HepG2 (cell line): ENCODE data around the gene NSMCE4A. TPM values are rescaled to one million over a fixed set of nuclear protein-coding genes. Genes with fewer than 3 reads are reported as not detected.

Source experiments
- ATAC-seq: fragments of 200-7000 bp; cut with Tn5 transposase; 3 replicates; pipeline ENCODE4 v1.9.1; 2020; ENCODE audit warnings: mild to moderate bottlenecking, moderate library complexity
- BruUV-seq: library from RNA; stranded (reverse); fragments of 400-500 nt; replicated peaks from 2 replicates; lab custom pipeline; 2021; lab: Mats Ljungman, UMichigan
- CTCF ChIA-PET: fragments of 300-600 bp; formaldehyde crosslinking; extraction: SDS; loops from one replicate; lab custom pipeline; 2021; ENCODE audit warnings: low total read pairs, inconsistent platforms, low intra/inter-chr PET ratio; lab: Yijun Ruan, JAX
- POLR2A ChIA-PET: fragments of 350-600 bp; sonication (Branson Sonifier 250); formaldehyde crosslinking; loops from one replicate; lab custom pipeline; 2020; ENCODE audit warnings: antibody characterized with exemption, inconsistent platforms; lab: Yijun Ruan, JAX
- DNase-seq: peaks from one replicate; pipeline ENCODE4 v3.0.0-alpha.2; 2015; ENCODE audit warnings: low spot score
- FAIRE-seq: peaks from 3 replicates; lab custom pipeline; 2011; peaks lifted over from hg19 to GRCh38; lab: Jason Lieb, UNC
- H2AFZ ChIP-seq: one replicate; pipeline ENCODE4 v1.6.1; 2011; ENCODE audit warnings: low read length, inconsistent platforms
- H3K27ac ChIP-seq: fragments of 300-600 bp; 3 replicates; pipeline ENCODE4 v1.8.0; 2011; ENCODE audit warnings: mixed run types, mild to moderate bottlenecking, mixed read lengths, low read length, inconsistent platforms; ENCODE audit not compliant: insufficient read depth; ENCODE audit errors: extremely low read length
- H3K27me3 ChIP-seq, 2 experiments: fragments of 200-600 bp in 1 of 2; 2 replicates in 1 of 2; 3 replicates in 1 of 2; pipeline versions ENCODE4 v1.6.0 to v1.8.0; 2011; ENCODE audit warnings: low read length in 2 of 2, mild to moderate bottlenecking in 2 of 2, moderate library complexity in 2 of 2, inconsistent platforms in 1 of 2; ENCODE audit not compliant: insufficient read depth in 2 of 2, control insufficient read depth in 1 of 2
- H3K36me3 ChIP-seq, 2 experiments: fragments of 200-600 bp in 1 of 2; replicated peaks in 1 of 2; 2 replicates in 1 of 2; 3 replicates in 1 of 2; pipeline versions ENCODE4 v1.5.1 to v1.8.0; 2011; ENCODE audit warnings: low read length in 2 of 2, inconsistent platforms in 1 of 2; ENCODE audit not compliant: insufficient read depth in 2 of 2, control insufficient read depth in 1 of 2
- H3K4me1 ChIP-seq: 2 replicates; pipeline ENCODE4 v1.5.1; 2012; ENCODE audit warnings: low read length, inconsistent platforms; ENCODE audit not compliant: insufficient read depth
- H3K4me2 ChIP-seq: 2 replicates; pipeline ENCODE4 v1.6.0; 2011; ENCODE audit warnings: low read depth, low read length, inconsistent platforms
- H3K4me3 ChIP-seq, 3 experiments: fragments of 200-600 bp in 1 of 3; sonication (generic), shearing (Covaris generic) in 1 of 3; replicated peaks in 1 of 3; 2 replicates each; pipeline ENCODE4 v1.5.1; 2011 to 2016; ENCODE audit warnings: low read length in 3 of 3, inconsistent platforms in 2 of 3, low read depth in 2 of 3, mild to moderate bottlenecking in 2 of 3, control low read depth in 1 of 3, mixed read lengths in 1 of 3; ENCODE audit not compliant: insufficient read depth in 1 of 3
- H3K79me2 ChIP-seq: one replicate; pipeline ENCODE4 v1.6.1; 2011; ENCODE audit warnings: low read length, inconsistent platforms; ENCODE audit not compliant: insufficient read depth
- H3K9ac ChIP-seq: 2 replicates; pipeline ENCODE4 v1.6.0; 2011; ENCODE audit warnings: mild to moderate bottlenecking, low read depth, low read length, inconsistent platforms; ENCODE audit not compliant: insufficient read depth
- H3K9me3 ChIP-seq: 2 replicates; pipeline ENCODE4 v1.5.1; 2012; ENCODE audit warnings: mild to moderate bottlenecking, low read length
- H4K20me1 ChIP-seq: 2 replicates; pipeline ENCODE4 v1.6.0; 2011; ENCODE audit warnings: inconsistent platforms, mild to moderate bottlenecking, low read length, moderate library complexity; ENCODE audit not compliant: insufficient read depth
- AKNA ChIP-seq: sonication (generic); formaldehyde crosslinking; IDR thresholded peaks from 2 replicates; pipeline ENCODE4 v1.4.0; 2020; ENCODE audit warnings: missing genetic modification reagents, borderline replicate concordance
- ARHGAP35 ChIP-seq: sonication (generic); formaldehyde crosslinking; IDR thresholded peaks from 2 replicates; pipeline ENCODE4 v1.9.0; 2022; ENCODE audit warnings: mild to moderate bottlenecking, inconsistent platforms, moderate library complexity, missing genetic modification reagents, borderline replicate concordance
- ETV5 ChIP-seq: IDR thresholded peaks from 2 replicates; pipeline ENCODE4 v1.6.1; 2018; ENCODE audit warnings: missing biosample characterization, missing genetic modification reagents, inconsistent platforms, borderline replicate concordance
- NFKB2 ChIP-seq: sonication (generic); formaldehyde crosslinking; IDR thresholded peaks from 2 replicates; pipeline ENCODE4 v1.4.0; 2020; ENCODE audit warnings: missing genetic modification reagents, borderline replicate concordance
- REL ChIP-seq: sonication (generic); formaldehyde crosslinking; conservative IDR thresholded peaks from 2 replicates; pipeline ENCODE4 v1.8.0; 2022; ENCODE audit warnings: mild to moderate bottlenecking, missing genetic modification reagents, moderate library complexity
- SP5 ChIP-seq: IDR thresholded peaks from 2 replicates; pipeline ENCODE4 v1.6.1; 2016; ENCODE audit warnings: low read depth, borderline replicate concordance
- THAP8 ChIP-seq: sonication (generic); formaldehyde crosslinking; IDR thresholded peaks from 2 replicates; pipeline ENCODE4 v1.5.1; 2020; ENCODE audit warnings: missing genetic modification reagents, mild to moderate bottlenecking, borderline replicate concordance
- WIZ ChIP-seq: sonication (generic); formaldehyde crosslinking; IDR thresholded peaks from 2 replicates; pipeline ENCODE4 v1.5.1; 2020; ENCODE audit warnings: mild to moderate bottlenecking, missing genetic modification reagents
- ZNF564 ChIP-seq: sonication (generic); formaldehyde crosslinking; IDR thresholded peaks from 2 replicates; pipeline ENCODE4 v1.8.1; 2023; ENCODE audit warnings: mild to moderate bottlenecking, missing genetic modification reagents
- ZNF574 ChIP-seq: sonication (generic); formaldehyde crosslinking; IDR thresholded peaks from 2 replicates; pipeline ENCODE4 v1.4.0; 2020; ENCODE audit warnings: missing genetic modification reagents
- ZNF746 ChIP-seq: sonication (generic); formaldehyde crosslinking; IDR thresholded peaks from 2 replicates; pipeline ENCODE4 v1.8.0; 2022; ENCODE audit warnings: mild to moderate bottlenecking, missing genetic modification reagents
- ZSCAN29 ChIP-seq: sonication (generic); formaldehyde crosslinking; conservative IDR thresholded peaks from 2 replicates; pipeline ENCODE4 v1.4.0; 2020; ENCODE audit warnings: mild to moderate bottlenecking, missing genetic modification reagents
- WGBS: methylation state at CpG from one replicate; pipeline ENCODE4 v1.1.6; 2017; ENCODE audit warnings: low lambda C conversion rate; 5-methylcytosine and 5-hydroxymethylcytosine counted together
- in situ Hi-C: cut with HindIII; loops from 2 replicates; pipeline ENCODE4 v1.10.0; 2017; ENCODE audit warnings: low pct_unique_long_range_greater_than_20kb; ENCODE audit not compliant: extremely low pct_ligation_motif_present
- intact Hi-C: fragments of 100-400 bp; cut with micrococcal nuclease; formaldehyde crosslinking; loops from one replicate; pipeline ENCODE4 v1.10.0; 2022; ENCODE audit not compliant: unreplicated experiment
- polyA plus RNA-seq, 8 experiments: library from polyadenylated mRNA; depleted of rRNA in 3 of 8; stranded (reverse) in 7 of 8; unstranded in 1 of 8; fragments of >200 nt; fragmentation: Illumina TruSeq in 4 of 8; extraction: Trizol in 4 of 8; gene quantifications; 2 replicates each; pipeline versions ENCODE4 v1.2.1 to v1.2.3, GENCODE V29; 2011 to 2016; ENCODE audit warnings: low read depth in 4 of 8, missing spikeins in 1 of 8, mixed read lengths in 1 of 8; ENCODE audit not compliant: insufficient read depth in 1 of 8
- total RNA-seq, 5 experiments: library from RNA; depleted of rRNA; stranded (reverse); fragments of >200 nt; fragmentation: Illumina TruSeq; extraction: Trizol; gene quantifications; 2 replicates each; pipeline ENCODE4 v1.2.3, GENCODE V29; 2016; ENCODE audit warnings: low read depth in 1 of 5
- TF ChIP-seq, protein P1 (sequence below): sonication (generic); formaldehyde crosslinking; IDR thresholded peaks from 2 replicates; pipeline ENCODE4; 2020; ENCODE audit warnings: missing genetic modification reagents, mild to moderate bottlenecking, borderline replicate concordance

The NSMCE4A gene
- total and polyA plus RNA-seq, 2 of the 13 experiments (the other 11 are each of a cell fraction or from before 2014, with no cell fraction given) = 61.1 to 91.6 TPM

DNA sequence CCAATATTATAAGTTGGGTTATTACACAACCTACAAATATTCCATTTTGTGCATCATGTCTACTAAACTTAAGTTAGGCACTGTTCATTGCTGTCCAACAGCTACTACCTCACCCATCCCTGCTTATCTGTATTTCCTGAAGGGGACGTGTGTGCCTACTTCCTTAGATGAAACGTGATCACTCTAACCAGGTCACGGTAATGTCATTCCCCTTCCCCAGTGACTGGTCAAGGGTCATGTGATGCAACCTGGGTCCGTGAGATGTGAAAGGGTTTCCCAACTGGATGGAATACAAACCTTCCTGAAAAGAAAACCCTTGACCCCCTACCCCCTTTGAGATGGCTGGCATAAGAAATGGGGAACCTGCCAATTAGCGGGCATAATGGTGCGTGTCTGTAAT, 1.6 kb upstream of the NSMCE4A start:
- no peak overlapping the region for H3K27ac ChIP-seq
- intact Hi-C loops = no loop called here
- FAIRE-seq (peak; percentile 55), ATAC-seq (no peak), DNase-seq (peak; percentile 56)
- H3K9ac ChIP-seq = no peak overlapping the region
- peaks cover 27% of the 10 kb centered on the region for H3K4me1 ChIP-seq
- ChIA-PET CTCF (no interaction called here), POLR2A (no interaction called here)
- H3K79me2 ChIP-seq = peaks cover 15% of the 10 kb centered on the region
- no peak overlapping the region for H3K4me2 ChIP-seq
- H3K27me3 ChIP-seq = no peaks in the 10 kb centered on the region
- in situ Hi-C loops = no loop called here
- H2AFZ ChIP-seq = no peak overlapping the region
- 53% methylated on average over 6 of the region's 6 CpGs for WGBS
- peaks cover 0 to under 1% of the 10 kb centered on the region in 2 experiments; a peak in 1 of 5 replicates for H3K36me3 ChIP-seq
- peaks cover 4% of the 10 kb centered on the region; the same call in 1 of the 2 replicates for H3K9me3 ChIP-seq
- BruUV-seq = no TSS peak
- H4K20me1 ChIP-seq = no peaks in the 10 kb centered on the region
- H3K4me3 ChIP-seq = no peak overlapping the region
- no peak for TF ChIP-seq AKNA
- TF ChIP-seq THAP8 = no peak
- TF ChIP-seq SP5 (CRISPR knock-in tag) = no peak
- no peak for TF ChIP-seq ZSCAN29 (CRISPR knock-in tag)
- no peak for TF ChIP-seq ZNF746
- TF ChIP-seq ARHGAP35 = no peak
- peak; percentile 24; the same call in 1 of the 2 replicates for TF ChIP-seq ETV5 (CRISPR knock-in tag)
- no peak for TF ChIP-seq WIZ (CRISPR knock-in tag)
- TF ChIP-seq NFKB2 (CRISPR knock-in tag) = no peak
- TF ChIP-seq, protein P1, sequence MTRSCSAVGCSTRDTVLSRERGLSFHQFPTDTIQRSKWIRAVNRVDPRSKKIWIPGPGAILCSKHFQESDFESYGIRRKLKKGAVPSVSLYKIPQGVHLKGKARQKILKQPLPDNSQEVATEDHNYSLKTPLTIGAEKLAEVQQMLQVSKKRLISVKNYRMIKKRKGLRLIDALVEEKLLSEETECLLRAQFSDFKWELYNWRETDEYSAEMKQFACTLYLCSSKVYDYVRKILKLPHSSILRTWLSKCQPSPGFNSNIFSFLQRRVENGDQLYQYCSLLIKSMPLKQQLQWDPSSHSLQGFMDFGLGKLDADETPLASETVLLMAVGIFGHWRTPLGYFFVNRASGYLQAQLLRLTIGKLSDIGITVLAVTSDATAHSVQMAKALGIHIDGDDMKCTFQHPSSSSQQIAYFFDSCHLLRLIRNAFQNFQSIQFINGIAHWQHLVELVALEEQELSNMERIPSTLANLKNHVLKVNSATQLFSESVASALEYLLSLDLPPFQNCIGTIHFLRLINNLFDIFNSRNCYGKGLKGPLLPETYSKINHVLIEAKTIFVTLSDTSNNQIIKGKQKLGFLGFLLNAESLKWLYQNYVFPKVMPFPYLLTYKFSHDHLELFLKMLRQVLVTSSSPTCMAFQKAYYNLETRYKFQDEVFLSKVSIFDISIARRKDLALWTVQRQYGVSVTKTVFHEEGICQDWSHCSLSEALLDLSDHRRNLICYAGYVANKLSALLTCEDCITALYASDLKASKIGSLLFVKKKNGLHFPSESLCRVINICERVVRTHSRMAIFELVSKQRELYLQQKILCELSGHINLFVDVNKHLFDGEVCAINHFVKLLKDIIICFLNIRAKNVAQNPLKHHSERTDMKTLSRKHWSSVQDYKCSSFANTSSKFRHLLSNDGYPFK (CRISPR knock-in tag) = no peak
- no peak for TF ChIP-seq REL
- TF ChIP-seq ZNF574 (CRISPR knock-in tag) = peak; percentile 72
- no peak for TF ChIP-seq ZNF564 (CRISPR knock-in tag)
